ENCODE results near the gene ARMC2. TPM values are rescaled to one million over a fixed set of nuclear protein-coding genes. Genes with fewer than 3 reads are reported as not detected.
A peak's percentile ranks its signal among the peaks of the same experiment; 100 is the strongest.

Gene ARMC2
- total and polyA plus RNA-seq, 2 donors (not counting 3 experiments of a cell fraction or from before 2014, with no cell fraction given) = 1.7 to 3.7 TPM

- ChIA-PET CTCF (interaction anchor here (0.6 to 1.8 kb wide), 14 partner anchors 9 to 324 kb away, joined by 3 to 11 read pairs (median 4); no protein-coding TSS in a partner anchor), POLR2A (no interaction called here)
- peak overlapping the region; percentile 45 for H3K9ac ChIP-seq (replicated peaks; ENCODE audit: extremely low read depth, insufficient read depth, low read length)
- H3K36me3 ChIP-seq (ENCODE audit: control insufficient read depth in 2 of 2, extremely low read depth in 1 of 2, insufficient read depth in 2 of 2, low read length in 2 of 2) = no peaks in the 10 kb centered on the region
- peak overlapping the region; percentile 66 for H3K4me2 ChIP-seq (ENCODE audit: insufficient read depth, low read length)
- no peak for TF ChIP-seq JUN (IDR thresholded peaks at IDR 0.05; ENCODE audit: borderline replicate concordance, insufficient read depth, insufficient read length, low read depth)
- TF ChIP-seq MYC (IDR thresholded peaks at IDR 0.05; ENCODE audit: low read depth, low read length) = no peak
- dilution Hi-C loops (cut with MboI; ENCODE audit: extremely low pct_ligation_motif_present, low sequenced_read_pairs) = no loop called here
- H3K27ac ChIP-seq (ENCODE audit: insufficient read depth, low read depth, low read length) = no peak overlapping the region
- H3K4me3 ChIP-seq (replicated peaks in 1 of 3; ENCODE audit: insufficient read depth in 1 of 3, low read depth in 1 of 3, low read length in 3 of 3) = peak overlapping the region in 2 of 3 experiments; percentile 62 to 81
- DNase-seq (ENCODE audit: low read depth, low spot score) = no peak
- H3K79me2 ChIP-seq (ENCODE audit: control insufficient read depth, insufficient read depth, low read length) = no peaks in the 10 kb centered on the region
- FAIRE-seq = peak; percentile 18
- intact Hi-C loops (cut with micrococcal nuclease) = loop anchor here (10.0 kb wide), 1 partner anchor 537 kb away; the partner anchor contains the start of gene CD164
- BruUV-seq (replicated peaks) = no TSS peak
- H4K20me1 ChIP-seq (replicated peaks; ENCODE audit: control insufficient read depth, extremely low read depth, insufficient read depth, low read length) = no peaks in the 10 kb centered on the region
- H3K9me1 ChIP-seq (replicated peaks; ENCODE audit: control insufficient read depth, extremely low read depth, insufficient read depth, low read length) = no peaks in the 10 kb centered on the region
- peaks cover 6% of the 10 kb centered on the region for H3K4me1 ChIP-seq (ENCODE audit: control insufficient read depth, extremely low read depth, insufficient read depth, low read length)
- H3K27me3 ChIP-seq (ENCODE audit: control insufficient read depth in 2 of 2, insufficient read depth in 2 of 2, low read length in 2 of 2) = no peaks in the 10 kb centered on the region
- peak overlapping the region; percentile 98 for H2AFZ ChIP-seq (ENCODE audit: low read depth, low read length)
- H3K9me3 ChIP-seq (replicated peaks; ENCODE audit: control insufficient read depth, insufficient read depth, low read length) = no peaks in the 10 kb centered on the region
Measured at GRCh38 chr6:108847738-108848115, 495 bp upstream of the ARMC2 start.

GRCh38 chr6:108850669-108851465 lies 2.6 kb downstream of the ARMC2 start:
- FAIRE-seq (no peak), DNase-seq (ENCODE audit: low read depth, low spot score) (no peak)
- Histone ChIP-seq H3K4me2 (ENCODE audit: insufficient read depth, low read length) (no peak overlapping the region), H3K9me3 (replicated peaks; ENCODE audit: control insufficient read depth, insufficient read depth, low read length) (no peaks in the 10 kb centered on the region), H2AFZ (ENCODE audit: low read depth, low read length) (no peak overlapping the region), H3K4me1 (ENCODE audit: control insufficient read depth, extremely low read depth, insufficient read depth, low read length) (peaks cover 6% of the 10 kb centered on the region), H3K79me2 (ENCODE audit: control insufficient read depth, insufficient read depth, low read length) (no peaks in the 10 kb centered on the region), H3K36me3 (ENCODE audit: control insufficient read depth in 2 of 2, extremely low read depth in 1 of 2, insufficient read depth in 2 of 2, low read length in 2 of 2) (peaks cover 0 to 3% of the 10 kb centered on the region in 2 experiments), H3K27me3 (ENCODE audit: control insufficient read depth in 2 of 2, insufficient read depth in 2 of 2, low read length in 2 of 2) (no peaks in the 10 kb centered on the region), H3K9ac (replicated peaks; ENCODE audit: extremely low read depth, insufficient read depth, low read length) (no peak overlapping the region), H3K9me1 (replicated peaks; ENCODE audit: control insufficient read depth, extremely low read depth, insufficient read depth, low read length) (no peaks in the 10 kb centered on the region), H3K27ac (ENCODE audit: insufficient read depth, low read depth, low read length) (no peak overlapping the region), H4K20me1 (replicated peaks; ENCODE audit: control insufficient read depth, extremely low read depth, insufficient read depth, low read length) (no peaks in the 10 kb centered on the region), H3K4me3 (replicated peaks in 1 of 3; ENCODE audit: insufficient read depth in 1 of 3, low read depth in 1 of 3, low read length in 3 of 3) (no peak overlapping the region)
- CTCF ChIA-PET = interaction anchor here (1.4 to 2.2 kb wide), 3 partner anchors 42 to 309 kb away, joined by 4 to 11 read pairs (median 7); no protein-coding TSS in a partner anchor
- TF ChIP-seq JUN (IDR thresholded peaks at IDR 0.05; ENCODE audit: borderline replicate concordance, insufficient read depth, insufficient read length, low read depth) (no peak), EZH2 (IDR thresholded peaks at IDR 0.05; ENCODE audit: borderline replicate concordance, low read depth, low read length, severe bottlenecking) (no peak), GATA2 (IDR thresholded peaks at IDR 0.05; ENCODE audit: insufficient read depth, insufficient read length, low read depth, low read length) (no peak), MYC (IDR thresholded peaks at IDR 0.05; ENCODE audit: low read depth, low read length) (no peak), POLR2A (IDR thresholded peaks at IDR 0.05; ENCODE audit: low read depth, low read length) (no peak), FOS (IDR thresholded peaks at IDR 0.05; ENCODE audit: borderline replicate concordance, insufficient read depth, low read length) (no peak), POLR2AphosphoS5 (IDR thresholded peaks at IDR 0.05; ENCODE audit: insufficient read depth, low read depth, low read length) (no peak)
- TF ChIP-seq, protein P1, sequence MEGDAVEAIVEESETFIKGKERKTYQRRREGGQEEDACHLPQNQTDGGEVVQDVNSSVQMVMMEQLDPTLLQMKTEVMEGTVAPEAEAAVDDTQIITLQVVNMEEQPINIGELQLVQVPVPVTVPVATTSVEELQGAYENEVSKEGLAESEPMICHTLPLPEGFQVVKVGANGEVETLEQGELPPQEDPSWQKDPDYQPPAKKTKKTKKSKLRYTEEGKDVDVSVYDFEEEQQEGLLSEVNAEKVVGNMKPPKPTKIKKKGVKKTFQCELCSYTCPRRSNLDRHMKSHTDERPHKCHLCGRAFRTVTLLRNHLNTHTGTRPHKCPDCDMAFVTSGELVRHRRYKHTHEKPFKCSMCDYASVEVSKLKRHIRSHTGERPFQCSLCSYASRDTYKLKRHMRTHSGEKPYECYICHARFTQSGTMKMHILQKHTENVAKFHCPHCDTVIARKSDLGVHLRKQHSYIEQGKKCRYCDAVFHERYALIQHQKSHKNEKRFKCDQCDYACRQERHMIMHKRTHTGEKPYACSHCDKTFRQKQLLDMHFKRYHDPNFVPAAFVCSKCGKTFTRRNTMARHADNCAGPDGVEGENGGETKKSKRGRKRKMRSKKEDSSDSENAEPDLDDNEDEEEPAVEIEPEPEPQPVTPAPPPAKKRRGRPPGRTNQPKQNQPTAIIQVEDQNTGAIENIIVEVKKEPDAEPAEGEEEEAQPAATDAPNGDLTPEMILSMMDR (IDR thresholded peaks at IDR 0.05; ENCODE audit: extremely low read depth in 1 of 2, insufficient read depth in 1 of 2, low read depth in 1 of 2, low read length in 2 of 2) = no peak
- TF ChIP-seq, protein P2, sequence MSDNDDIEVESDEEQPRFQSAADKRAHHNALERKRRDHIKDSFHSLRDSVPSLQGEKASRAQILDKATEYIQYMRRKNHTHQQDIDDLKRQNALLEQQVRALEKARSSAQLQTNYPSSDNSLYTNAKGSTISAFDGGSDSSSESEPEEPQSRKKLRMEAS (IDR thresholded peaks at IDR 0.05; ENCODE audit: insufficient read depth, insufficient read length) = no peak
- BruUV-seq (replicated peaks) = no TSS peak
- intact Hi-C loops (cut with micrococcal nuclease) (no loop called here), dilution Hi-C loops (cut with MboI; ENCODE audit: extremely low pct_ligation_motif_present, low sequenced_read_pairs) (no loop called here)
- POLR2A ChIA-PET = no interaction called here
